ENCODE measurements around the gene TRPV2.

DNA sequence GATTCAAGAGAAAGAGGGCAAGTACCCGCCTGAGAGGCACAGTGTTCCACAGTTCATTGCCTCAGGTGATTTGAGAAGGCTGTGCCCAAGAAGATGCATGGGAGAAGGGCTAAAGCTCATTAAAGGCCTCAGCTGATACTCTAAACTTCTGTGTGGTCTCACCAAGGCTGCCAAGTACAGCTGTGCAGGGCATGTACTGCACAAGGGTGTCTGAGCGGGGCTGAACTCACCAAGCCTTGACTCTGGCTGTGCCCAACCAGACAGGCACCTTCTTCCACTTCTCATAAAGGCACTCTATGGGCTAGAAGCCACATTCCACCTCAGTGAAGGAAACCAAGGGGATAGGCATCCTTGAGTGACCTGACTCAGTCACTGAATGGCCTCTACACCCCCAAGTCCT, 63.9 kb downstream of the TRPV2 start:
- TF ChIP-seq SUZ12 (IDR thresholded peaks at IDR 0.05; ENCODE audit: extremely low read depth, insufficient read depth, insufficient read length), result no peak
- no peak for TF ChIP-seq YY1 (IDR thresholded peaks at IDR 0.05; ENCODE audit: insufficient read depth, insufficient read length)

Data from NT2/D1 (cell line).